ENCODE data around the gene NOL7.

Gene NOL7

DNA sequence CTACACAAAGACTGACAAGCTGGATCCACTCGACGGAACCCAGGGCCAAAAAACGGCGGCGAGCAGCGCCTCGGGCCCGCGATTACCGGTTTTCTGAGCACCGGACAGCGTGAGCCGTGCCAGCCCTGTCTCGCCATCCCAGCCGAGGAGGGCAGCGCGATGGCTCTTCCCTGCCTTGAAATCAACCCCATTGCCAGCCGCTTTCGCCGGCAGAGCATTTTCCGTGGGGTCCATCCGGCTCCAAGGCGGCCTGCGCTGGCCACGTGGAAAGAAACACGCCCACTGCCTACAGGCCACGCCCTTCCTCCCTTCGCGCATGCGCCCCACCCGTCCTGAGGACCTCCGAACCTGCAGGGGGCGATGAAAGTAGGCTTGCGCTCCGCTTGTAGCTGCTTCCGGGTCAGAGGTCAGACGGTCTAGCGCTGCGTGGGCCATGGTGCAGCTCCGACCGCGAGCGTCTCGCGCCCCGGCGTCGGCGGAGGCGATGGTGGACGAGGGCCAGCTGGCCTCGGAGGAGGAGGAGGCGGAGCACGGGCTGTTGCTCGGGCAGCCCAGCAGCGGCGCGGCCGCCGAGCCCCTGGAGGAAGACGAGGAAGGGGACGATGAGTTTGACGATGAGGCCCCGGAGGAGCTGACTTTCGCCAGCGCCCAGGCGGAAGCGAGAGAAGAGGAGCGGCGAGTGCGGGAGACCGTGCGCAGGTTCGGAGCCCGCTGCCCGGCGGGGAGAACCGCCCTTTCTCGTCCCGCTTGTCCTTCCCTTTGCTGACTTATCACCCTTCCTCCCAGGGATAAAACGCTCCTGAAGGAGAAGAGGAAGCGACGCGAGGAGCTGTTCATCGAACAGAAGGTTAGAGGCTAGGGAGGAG, at the start of gene NOL7:
NOL7 (plus strand) TSS at position 410 of the 866 bp plus-strand sequence; CDS start at position 434, 24 bp downstream.
- Histone ChIP-seq H3K4me3 (ENCODE audit: low read length) (peak within 1 kb of the TSS; percentile 99), H3K27ac (ENCODE audit: low read depth, low read length) (peak within 1 kb of the TSS; percentile 71), H3K9me3 (ENCODE audit: control insufficient read depth, insufficient read depth, low read length) (no peaks in the 10 kb centered on the region), H3K4me2 (ENCODE audit: low read length) (peak within 1 kb of the TSS; percentile 83), H4K20me1 (ENCODE audit: control insufficient read depth, insufficient read depth, low read depth, low read length) (peaks cover 10% of the 10 kb centered on the region; the same call in 1 of the 2 replicates), H3K27me3 (ENCODE audit: control insufficient read depth, low read length) (no peaks in the 10 kb centered on the region), H3F3A (ENCODE audit: control insufficient read depth, insufficient read depth) (peaks cover 30% of the 10 kb centered on the region), H3K36me3 (ENCODE audit: control insufficient read depth, low read length) (peaks cover 51% of the 10 kb centered on the region), H3K4me1 (ENCODE audit: control insufficient read depth, low read length) (peaks cover 54% of the 10 kb centered on the region), H3K79me2 (ENCODE audit: control insufficient read depth, low read length) (peaks cover 71% of the 10 kb centered on the region), H3K9me2 (replicated peaks; ENCODE audit: control insufficient read depth, low read length) (no peaks in the 10 kb centered on the region)
- no peak for TF ChIP-seq EZH2phosphoT487 (IDR thresholded peaks at IDR 0.05; ENCODE audit: borderline replicate concordance, low read length)
- peak; percentile 75 for TF ChIP-seq CTCF (IDR thresholded peaks at IDR 0.05; ENCODE audit: low read depth, low read length, poor library complexity, severe bottlenecking)

GRCh38 chr6:13565921-13566320, 49.2 kb upstream of the NOL7 start:
- Histone ChIP-seq H3K4me1 (ENCODE audit: control insufficient read depth, low read length) (no peaks in the 10 kb centered on the region), H3K9me2 (replicated peaks; ENCODE audit: control insufficient read depth, low read length) (no peaks in the 10 kb centered on the region), H3K79me2 (ENCODE audit: control insufficient read depth, low read length) (no peaks in the 10 kb centered on the region), H3K9me3 (ENCODE audit: control insufficient read depth, insufficient read depth, low read length) (no peaks in the 10 kb centered on the region), H3K27me3 (ENCODE audit: control insufficient read depth, low read length) (peaks cover 6% of the 10 kb centered on the region; the same call in 1 of the 2 replicates), H3F3A (ENCODE audit: control insufficient read depth, insufficient read depth) (no peaks in the 10 kb centered on the region), H4K20me1 (ENCODE audit: control insufficient read depth, insufficient read depth, low read depth, low read length) (no peaks in the 10 kb centered on the region), H3K4me3 (ENCODE audit: low read length) (no peak overlapping the region), H3K27ac (ENCODE audit: low read depth, low read length) (no peak overlapping the region), H3K4me2 (ENCODE audit: low read length) (no peak overlapping the region), H3K36me3 (ENCODE audit: control insufficient read depth, low read length) (no peaks in the 10 kb centered on the region)
- TF ChIP-seq EZH2phosphoT487 (IDR thresholded peaks at IDR 0.05; ENCODE audit: borderline replicate concordance, low read length), result no peak
- no peak for TF ChIP-seq CTCF (IDR thresholded peaks at IDR 0.05; ENCODE audit: low read depth, low read length, poor library complexity, severe bottlenecking)

- H3K4me2 ChIP-seq (ENCODE audit: low read length), result no peak overlapping the region
- H4K20me1 ChIP-seq (ENCODE audit: control insufficient read depth, insufficient read depth, low read depth, low read length), result no peaks in the 10 kb centered on the region
- no peaks in the 10 kb centered on the region for H3K9me2 ChIP-seq (replicated peaks; ENCODE audit: control insufficient read depth, low read length)
- H3K4me1 ChIP-seq (ENCODE audit: control insufficient read depth, low read length), result no peaks in the 10 kb centered on the region
- no peaks in the 10 kb centered on the region for H3K79me2 ChIP-seq (ENCODE audit: control insufficient read depth, low read length)
- H3F3A ChIP-seq (ENCODE audit: control insufficient read depth, insufficient read depth), result no peaks in the 10 kb centered on the region
- TF ChIP-seq CTCF (IDR thresholded peaks at IDR 0.05; ENCODE audit: low read depth, low read length, poor library complexity, severe bottlenecking), result no peak
- no peak for TF ChIP-seq EZH2phosphoT487 (IDR thresholded peaks at IDR 0.05; ENCODE audit: borderline replicate concordance, low read length)
- peaks cover 6% of the 10 kb centered on the region; the same call in 1 of the 2 replicates for H3K27me3 ChIP-seq (ENCODE audit: control insufficient read depth, low read length)
- H3K36me3 ChIP-seq (ENCODE audit: control insufficient read depth, low read length), result no peaks in the 10 kb centered on the region
- no peak overlapping the region for H3K4me3 ChIP-seq (ENCODE audit: low read length)
- no peak overlapping the region for H3K27ac ChIP-seq (ENCODE audit: low read depth, low read length)
- H3K9me3 ChIP-seq (ENCODE audit: control insufficient read depth, insufficient read depth, low read length), result no peaks in the 10 kb centered on the region
These were observed 48.6 kb upstream of the NOL7 start for GRCh38 chr6:13566500-13566899.
